Liver (tissue), 3 donors: ENCODE measurements around the gene EYA4.

Experiments
- SP1 ChIP-seq: IDR thresholded peaks from 2 replicates; pipeline ENCODE4 v1.6.1; 2018; ENCODE audit warnings: antibody characterized with exemption, mild to moderate bottlenecking
- TF ChIP-seq, protein P1 (sequence below): fragments of 150-350 bp; IDR thresholded peaks from 2 replicates; pipeline ENCODE4 v1.5.1; 2017; ENCODE audit warnings: improper control_type of control experiment, low read depth, low read length; ENCODE audit not compliant: missing input control
- donor health status: healthy.
- donor health status: healthy.

DNA sequence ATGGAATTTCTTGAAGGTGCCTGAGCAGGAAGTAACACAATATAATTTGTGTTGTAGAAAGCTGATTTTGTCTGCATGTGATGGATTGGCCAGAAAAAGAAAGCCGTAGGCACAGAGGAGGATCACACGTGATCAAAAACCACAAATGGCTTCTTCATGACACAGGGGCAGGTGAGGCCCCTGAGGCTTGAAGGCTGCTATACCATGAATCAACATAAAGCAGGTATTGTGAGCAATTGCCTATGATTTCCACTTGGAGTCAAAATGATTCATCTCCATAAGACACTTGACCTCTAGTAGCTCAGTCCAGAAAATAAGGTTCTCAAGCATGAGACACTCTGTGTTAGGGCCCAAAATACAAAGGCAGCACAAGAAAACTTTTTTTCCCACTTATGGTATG, 42.4 kb upstream of the EYA4 start:
- TF ChIP-seq, protein P1, sequence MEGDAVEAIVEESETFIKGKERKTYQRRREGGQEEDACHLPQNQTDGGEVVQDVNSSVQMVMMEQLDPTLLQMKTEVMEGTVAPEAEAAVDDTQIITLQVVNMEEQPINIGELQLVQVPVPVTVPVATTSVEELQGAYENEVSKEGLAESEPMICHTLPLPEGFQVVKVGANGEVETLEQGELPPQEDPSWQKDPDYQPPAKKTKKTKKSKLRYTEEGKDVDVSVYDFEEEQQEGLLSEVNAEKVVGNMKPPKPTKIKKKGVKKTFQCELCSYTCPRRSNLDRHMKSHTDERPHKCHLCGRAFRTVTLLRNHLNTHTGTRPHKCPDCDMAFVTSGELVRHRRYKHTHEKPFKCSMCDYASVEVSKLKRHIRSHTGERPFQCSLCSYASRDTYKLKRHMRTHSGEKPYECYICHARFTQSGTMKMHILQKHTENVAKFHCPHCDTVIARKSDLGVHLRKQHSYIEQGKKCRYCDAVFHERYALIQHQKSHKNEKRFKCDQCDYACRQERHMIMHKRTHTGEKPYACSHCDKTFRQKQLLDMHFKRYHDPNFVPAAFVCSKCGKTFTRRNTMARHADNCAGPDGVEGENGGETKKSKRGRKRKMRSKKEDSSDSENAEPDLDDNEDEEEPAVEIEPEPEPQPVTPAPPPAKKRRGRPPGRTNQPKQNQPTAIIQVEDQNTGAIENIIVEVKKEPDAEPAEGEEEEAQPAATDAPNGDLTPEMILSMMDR = no peak
- TF ChIP-seq SP1 = no peak
